Neural progenitor cell (in vitro differentiated cells): ENCODE data around the gene PANX3.

Source experiments
- EZH2 ChIP-seq: fragments of 200-600 bp; sonication (generic); IDR thresholded peaks from 2 replicates; pipeline ENCODE4 v1.6.1; 2017; ENCODE audit warnings: antibody characterized with exemption, mild to moderate bottlenecking, moderate library complexity
- EZH2phosphoT487 ChIP-seq: fragments of 200-600 bp; sonication (generic); IDR thresholded peaks from 2 replicates; pipeline ENCODE4 v1.6.1; 2017; ENCODE audit warnings: antibody characterized with exemption
- TF ChIP-seq, protein P1 (sequence below): fragments of 200-600 bp; sonication (generic); IDR thresholded peaks from 2 replicates; pipeline ENCODE4 v1.5.1; 2017; ENCODE audit warnings: antibody characterized with exemption, mild to moderate bottlenecking

DNA sequence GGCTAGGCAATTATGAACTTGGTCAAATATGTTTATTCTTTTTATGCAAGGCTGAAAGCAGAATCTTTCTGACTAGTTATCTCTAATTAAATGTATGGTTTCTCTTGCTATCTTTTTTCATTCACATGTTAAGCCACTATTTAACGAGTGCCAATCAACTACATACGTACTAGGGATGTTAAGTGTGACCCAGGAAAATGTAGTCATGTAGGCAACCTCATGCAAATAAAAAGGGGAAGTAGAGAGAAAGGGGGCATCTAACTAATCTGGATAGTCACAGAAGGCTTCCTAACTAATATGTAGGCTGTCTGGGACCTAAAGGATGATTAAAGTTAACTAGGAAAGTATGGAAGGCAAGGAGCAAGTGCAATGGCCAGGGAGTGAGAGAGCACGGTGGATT is 34.9 kb downstream of the PANX3 start:
- TF ChIP-seq, protein P1, sequence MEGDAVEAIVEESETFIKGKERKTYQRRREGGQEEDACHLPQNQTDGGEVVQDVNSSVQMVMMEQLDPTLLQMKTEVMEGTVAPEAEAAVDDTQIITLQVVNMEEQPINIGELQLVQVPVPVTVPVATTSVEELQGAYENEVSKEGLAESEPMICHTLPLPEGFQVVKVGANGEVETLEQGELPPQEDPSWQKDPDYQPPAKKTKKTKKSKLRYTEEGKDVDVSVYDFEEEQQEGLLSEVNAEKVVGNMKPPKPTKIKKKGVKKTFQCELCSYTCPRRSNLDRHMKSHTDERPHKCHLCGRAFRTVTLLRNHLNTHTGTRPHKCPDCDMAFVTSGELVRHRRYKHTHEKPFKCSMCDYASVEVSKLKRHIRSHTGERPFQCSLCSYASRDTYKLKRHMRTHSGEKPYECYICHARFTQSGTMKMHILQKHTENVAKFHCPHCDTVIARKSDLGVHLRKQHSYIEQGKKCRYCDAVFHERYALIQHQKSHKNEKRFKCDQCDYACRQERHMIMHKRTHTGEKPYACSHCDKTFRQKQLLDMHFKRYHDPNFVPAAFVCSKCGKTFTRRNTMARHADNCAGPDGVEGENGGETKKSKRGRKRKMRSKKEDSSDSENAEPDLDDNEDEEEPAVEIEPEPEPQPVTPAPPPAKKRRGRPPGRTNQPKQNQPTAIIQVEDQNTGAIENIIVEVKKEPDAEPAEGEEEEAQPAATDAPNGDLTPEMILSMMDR, result no peak
- TF ChIP-seq EZH2phosphoT487, result no peak
- TF ChIP-seq EZH2, result no peak
